IMR-90 (cell line): ENCODE results near the gene ARMS2. TPM values are rescaled to one million over a fixed set of nuclear protein-coding genes. Genes with fewer than 3 reads are reported as not detected.

Experiments used
- ATAC-seq: fragments of 200-7000 bp; cut with Tn5 transposase; 2 replicates; pipeline ENCODE4 v1.9.1; 2020; ENCODE audit warnings: low read depth, mild to moderate bottlenecking, moderate library complexity
- BruUV-seq: library from RNA; stranded (reverse); fragments of 400-500 nt; replicated peaks from 2 replicates; lab custom pipeline; 2021; lab: Mats Ljungman, UMichigan
- CTCF ChIA-PET: fragments of 300-600 bp; formaldehyde crosslinking; extraction: SDS; loops from one replicate; lab custom pipeline; 2021; ENCODE audit warnings: antibody characterized with exemption; lab: Yijun Ruan, JAX
- POLR2A ChIA-PET: fragments of 300-600 bp; sonication (Branson Sonifier 250); formaldehyde crosslinking; loops from one replicate; lab custom pipeline; 2022; ENCODE audit warnings: antibody characterized with exemption; ENCODE audit not compliant: unreplicated experiment; lab: Charles Lee
- DNase-seq: peaks from one replicate; pipeline ENCODE4 v3.0.0; 2013
- H2AFZ ChIP-seq: replicated peaks from 2 replicates; pipeline ENCODE3; 2013; ENCODE audit warnings: low read length, mild to moderate bottlenecking; ENCODE audit not compliant: poor library complexity
- H2AK5ac ChIP-seq: 2 replicates; pipeline ENCODE4 v1.6.1; 2013; ENCODE audit warnings: low read depth, low read length, inconsistent platforms
- H2AK9ac ChIP-seq: replicated peaks from 2 replicates; pipeline ENCODE3; 2013; ENCODE audit warnings: mild to moderate bottlenecking, low read depth, low read length, moderate library complexity; ENCODE audit not compliant: poor library complexity
- H2BK120ac ChIP-seq: 2 replicates; pipeline ENCODE4 v1.6.1; 2013; ENCODE audit warnings: low read depth, low read length, inconsistent platforms
- H2BK15ac ChIP-seq: 3 replicates; pipeline ENCODE4 v1.6.1; 2013; ENCODE audit warnings: low read depth, low read length, inconsistent platforms
- H2BK20ac ChIP-seq: 2 replicates; pipeline ENCODE4 v1.6.1; 2013; ENCODE audit warnings: low read depth, mild to moderate bottlenecking, inconsistent platforms, low read length, moderate library complexity
- H2BK5ac ChIP-seq: 2 replicates; pipeline ENCODE4 v1.6.1; 2013; ENCODE audit warnings: mild to moderate bottlenecking, low read depth, low read length, inconsistent platforms; ENCODE audit not compliant: poor library complexity, severe bottlenecking
- H3K14ac ChIP-seq: replicated peaks from 2 replicates; pipeline ENCODE4 v1.6.1; 2013; ENCODE audit warnings: low read depth, low read length, inconsistent platforms
- H3K18ac ChIP-seq: 2 replicates; pipeline ENCODE4 v1.6.1; 2013; ENCODE audit warnings: low read depth, low read length, control low read depth
- H3K23ac ChIP-seq: 2 replicates; pipeline ENCODE4 v1.6.1; 2013; ENCODE audit warnings: low read depth, low read length, inconsistent platforms
- H3K27ac ChIP-seq: 2 replicates; pipeline ENCODE4 v1.5.1; 2013; ENCODE audit warnings: mild to moderate bottlenecking, control low read depth, low read length; ENCODE audit not compliant: insufficient read depth
- H3K27me3 ChIP-seq: 2 replicates; pipeline ENCODE4 v1.6.1; 2013; ENCODE audit warnings: low read length; ENCODE audit not compliant: control insufficient read depth, insufficient read depth
- H3K36me3 ChIP-seq: 2 replicates; pipeline ENCODE4 v1.6.1; 2013; ENCODE audit warnings: low read length, mixed read lengths; ENCODE audit not compliant: control insufficient read depth, insufficient read depth
- H3K4ac ChIP-seq: 2 replicates; pipeline ENCODE4 v1.6.1; 2013; ENCODE audit warnings: low read depth, low read length, inconsistent platforms
- H3K4me1 ChIP-seq: 2 replicates; pipeline ENCODE4 v1.6.1; 2013; ENCODE audit warnings: low read length, mixed read lengths; ENCODE audit not compliant: control insufficient read depth, insufficient read depth
- H3K4me2 ChIP-seq: 2 replicates; pipeline ENCODE4 v1.6.1; 2013; ENCODE audit warnings: low read depth, mild to moderate bottlenecking, control low read depth, low read length, moderate library complexity
- H3K4me3 ChIP-seq: 2 replicates; pipeline ENCODE4 v1.5.1; 2013; ENCODE audit warnings: low read depth, mild to moderate bottlenecking, control low read depth, low read length, moderate library complexity; ENCODE audit not compliant: insufficient read depth
- H3K56ac ChIP-seq: 2 replicates; pipeline ENCODE4 v1.6.1; 2013; ENCODE audit warnings: low read length, inconsistent platforms; ENCODE audit not compliant: insufficient read depth; ENCODE audit errors: extremely low read depth
- H3K79me1 ChIP-seq, 2 experiments: 2 replicates each; pipeline ENCODE4 v1.6.1; 2013; ENCODE audit warnings: low read length in 2 of 2, inconsistent platforms in 1 of 2, low read depth in 1 of 2
- H3K9ac ChIP-seq: 2 replicates; pipeline ENCODE4 v1.6.1; 2013; ENCODE audit warnings: low read depth, low read length, control low read depth
- H3K9me1 ChIP-seq: 2 replicates; pipeline ENCODE4 v1.6.1; 2013; ENCODE audit warnings: low read length, inconsistent platforms; ENCODE audit not compliant: insufficient read depth
- H3K9me3 ChIP-seq: 2 replicates; pipeline ENCODE4 v1.6.1; 2013; ENCODE audit warnings: low read length; ENCODE audit not compliant: control insufficient read depth, insufficient read depth
- H4K20me1 ChIP-seq: 2 replicates; pipeline ENCODE4 v1.6.1; 2013; ENCODE audit warnings: low read length, inconsistent platforms; ENCODE audit not compliant: insufficient read depth
- H4K5ac ChIP-seq: 2 replicates; pipeline ENCODE4 v1.6.1; 2013; ENCODE audit warnings: mild to moderate bottlenecking, low read depth, low read length, control low read depth
- H4K8ac ChIP-seq, 2 experiments: 2 replicates each; pipeline ENCODE4 v1.6.1; 2013; ENCODE audit warnings: low read depth in 2 of 2, low read length in 2 of 2, control low read depth in 1 of 2, inconsistent platforms in 1 of 2
- H4K91ac ChIP-seq: 2 replicates; pipeline ENCODE4 v1.6.1; 2013; ENCODE audit warnings: low read depth, low read length, inconsistent platforms; ENCODE audit not compliant: insufficient read depth
- BHLHE40 ChIP-seq: fragments of 150-350 bp; IDR thresholded peaks from 2 replicates; pipeline ENCODE4 v1.6.1; 2016; ENCODE audit warnings: mild to moderate bottlenecking, low read depth, low read length
- CHD1 ChIP-seq: IDR thresholded peaks from 2 replicates; pipeline ENCODE4 v1.6.1; 2012; ENCODE audit warnings: low read depth, low read length, improper control_type of control experiment
- FOS ChIP-seq: fragments of 150-350 bp; IDR thresholded peaks from 2 replicates; pipeline ENCODE4 v1.6.1; 2016; ENCODE audit warnings: low read depth, low read length
- MAFK ChIP-seq: IDR thresholded peaks from 2 replicates; pipeline ENCODE4 v1.6.1; 2012; ENCODE audit warnings: low read depth, low read length, improper control_type of control experiment
- MXI1 ChIP-seq: IDR thresholded peaks from 2 replicates; pipeline ENCODE4 v1.6.1; 2012; ENCODE audit warnings: low read depth, mild to moderate bottlenecking, low read length, moderate library complexity, borderline replicate concordance
- RAD21 ChIP-seq: IDR thresholded peaks from 2 replicates; pipeline ENCODE4 v1.6.1; 2012; ENCODE audit warnings: low read length, improper control_type of control experiment
- WGBS, 2 experiments: methylation state at CpG; one replicate each; pipeline versions ENCODE4 v1.1.5 to v1.1.7; 2013; ENCODE audit warnings: missing lambda C conversion rate in 2 of 2; ENCODE audit not compliant: insufficient read length in 1 of 2; ENCODE audit errors: extremely low coverage in 2 of 2; 5-methylcytosine and 5-hydroxymethylcytosine counted together
- dilution Hi-C: fragments of 300-500 bp; cut with HindIII; formaldehyde crosslinking; loops from one replicate; pipeline ENCODE4 v1.14.3; 2018; ENCODE audit warnings: low sequenced_read_pairs; ENCODE audit not compliant: unreplicated experiment
- in situ Hi-C: fragments of 300-500 bp; cut with MboI; formaldehyde crosslinking; loops from 3 replicates; pipeline ENCODE4 v1.14.3; 2019; ENCODE audit warnings: low sequenced_read_pairs, inconsistent platforms, mixed read lengths
- intact Hi-C: fragments of 100-400 bp; cut with micrococcal nuclease; formaldehyde crosslinking; loops from 2 replicates; pipeline ENCODE4 v1.10.0; 2022
- polyA plus RNA-seq, 3 experiments: library from polyadenylated mRNA; depleted of rRNA; stranded (reverse); fragments of >200 nt; gene quantifications; 2 replicates each; pipeline ENCODE4 v1.2.3, GENCODE V29; 2012; ENCODE audit warnings: low replicate concordance in 1 of 3
- total RNA-seq: library from RNA; depleted of rRNA; stranded (reverse); fragments of >200 nt; gene quantifications from 2 replicates; pipeline ENCODE4 v1.2.3, GENCODE V29; 2012
- TF ChIP-seq, protein P1 (sequence below): fragments of 150-350 bp; IDR thresholded peaks from 2 replicates; pipeline ENCODE4 v1.6.1; 2017; ENCODE audit warnings: mild to moderate bottlenecking, antibody characterized with exemption, low read length, low read depth
- TF ChIP-seq, protein P2 (sequence below): fragments of 150-350 bp; IDR thresholded peaks from 2 replicates; pipeline ENCODE4 v1.6.1; 2016; ENCODE audit warnings: low read depth, mild to moderate bottlenecking, low read length, moderate library complexity, borderline replicate concordance

ARMS2 gene
- total and polyA plus RNA-seq, 2 of the 4 experiments (the other 2 are of a cell fraction): not detected

DNA sequence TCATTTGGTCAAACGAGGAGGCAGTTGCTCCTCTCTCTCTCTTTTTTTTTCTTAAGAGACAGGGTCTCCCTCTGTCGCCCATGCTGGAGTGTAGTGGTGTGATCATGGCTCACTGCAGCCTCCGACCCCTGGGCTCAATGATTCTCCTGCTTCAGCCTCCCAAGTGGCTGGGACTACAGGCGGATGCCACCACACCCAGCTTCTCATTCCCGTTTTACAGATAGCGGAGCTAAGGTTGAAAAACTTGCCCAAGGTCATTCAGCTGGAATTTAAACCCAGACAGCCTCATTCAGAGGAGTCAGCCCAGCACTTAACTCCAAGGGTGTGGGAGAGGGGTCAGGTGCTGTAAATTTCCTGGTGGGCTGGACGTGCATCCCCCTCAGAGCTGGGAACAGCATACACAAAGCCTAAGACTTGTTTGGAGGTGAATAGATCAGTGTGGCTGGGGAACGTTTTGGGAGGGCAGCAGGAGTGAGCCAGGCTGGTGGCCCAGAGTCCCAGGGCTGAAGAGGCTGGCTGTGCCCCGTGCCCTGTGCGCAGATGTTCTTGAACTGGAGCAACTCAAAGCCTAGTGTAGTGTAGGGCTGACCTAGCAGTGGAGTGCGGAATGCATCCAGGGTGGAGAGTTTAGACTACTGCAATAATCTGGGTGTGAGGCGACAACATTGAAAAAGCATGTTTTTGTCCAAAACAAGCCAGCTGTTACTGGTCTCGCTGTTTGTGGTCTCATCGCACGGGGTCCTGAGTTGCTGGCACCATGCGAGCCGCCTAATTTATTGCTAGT lies 9.2 kb downstream of the ARMS2 start (continued):
- TF ChIP-seq, protein P1, sequence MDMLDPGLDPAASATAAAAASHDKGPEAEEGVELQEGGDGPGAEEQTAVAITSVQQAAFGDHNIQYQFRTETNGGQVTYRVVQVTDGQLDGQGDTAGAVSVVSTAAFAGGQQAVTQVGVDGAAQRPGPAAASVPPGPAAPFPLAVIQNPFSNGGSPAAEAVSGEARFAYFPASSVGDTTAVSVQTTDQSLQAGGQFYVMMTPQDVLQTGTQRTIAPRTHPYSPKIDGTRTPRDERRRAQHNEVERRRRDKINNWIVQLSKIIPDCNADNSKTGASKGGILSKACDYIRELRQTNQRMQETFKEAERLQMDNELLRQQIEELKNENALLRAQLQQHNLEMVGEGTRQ: no peak

DNA sequence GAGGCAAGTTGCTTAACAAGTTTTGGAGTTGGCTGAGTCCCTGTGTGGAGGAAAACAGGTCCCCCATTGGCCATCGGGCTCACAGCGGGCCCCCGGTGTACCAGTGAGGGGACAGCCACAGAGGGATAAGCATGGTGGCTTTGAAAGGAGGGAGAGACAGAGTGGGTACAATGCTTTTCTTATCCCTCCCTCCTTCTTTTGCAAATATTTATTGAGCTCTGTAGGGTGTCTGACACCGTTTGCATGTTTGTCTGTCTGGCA lies 9.7 kb downstream of the ARMS2 start:
- intact Hi-C loops: loop anchor here (5.0 kb wide), 1 partner anchor 83 kb away; no protein-coding TSS in a partner anchor
- ChIA-PET CTCF (no interaction called here), POLR2A (no interaction called here)
- Histone ChIP-seq H3K9ac (no peak overlapping the region), H3K27ac (no peak overlapping the region), H3K9me3 (no peaks in the 10 kb centered on the region), H3K4me3 (no peak overlapping the region), H4K20me1 (peaks cover 16% of the 10 kb centered on the region), H3K56ac (no peak overlapping the region), H2AFZ (no peak overlapping the region), H4K8ac (no peak overlapping the region), H2BK120ac (no peak overlapping the region), H2AK5ac (no peak overlapping the region), H2BK15ac (no peak overlapping the region), H3K27me3 (no peaks in the 10 kb centered on the region), H2BK5ac (no peak overlapping the region), H3K4ac (no peak overlapping the region), H3K4me2 (no peak overlapping the region), H3K79me1 (peaks cover 9 to 30% of the 10 kb centered on the region in 2 experiments), H3K14ac (no peak overlapping the region), H3K23ac (no peak overlapping the region), H2AK9ac (no peak overlapping the region), H3K4me1 (peaks cover 19% of the 10 kb centered on the region), H3K9me1 (peaks cover 17% of the 10 kb centered on the region), H4K5ac (no peak overlapping the region), H2BK20ac (no peak overlapping the region), H3K36me3 (no peaks in the 10 kb centered on the region; the same call in 1 of the 2 replicates), H4K91ac (no peak overlapping the region), H3K18ac (no peak overlapping the region)
- TF ChIP-seq MXI1: no peak
- no peak for TF ChIP-seq FOS
- TF ChIP-seq CHD1: no peak
- no peak for TF ChIP-seq MAFK
- TF ChIP-seq RAD21: no peak
- no peak for TF ChIP-seq BHLHE40
- TF ChIP-seq, protein P2, sequence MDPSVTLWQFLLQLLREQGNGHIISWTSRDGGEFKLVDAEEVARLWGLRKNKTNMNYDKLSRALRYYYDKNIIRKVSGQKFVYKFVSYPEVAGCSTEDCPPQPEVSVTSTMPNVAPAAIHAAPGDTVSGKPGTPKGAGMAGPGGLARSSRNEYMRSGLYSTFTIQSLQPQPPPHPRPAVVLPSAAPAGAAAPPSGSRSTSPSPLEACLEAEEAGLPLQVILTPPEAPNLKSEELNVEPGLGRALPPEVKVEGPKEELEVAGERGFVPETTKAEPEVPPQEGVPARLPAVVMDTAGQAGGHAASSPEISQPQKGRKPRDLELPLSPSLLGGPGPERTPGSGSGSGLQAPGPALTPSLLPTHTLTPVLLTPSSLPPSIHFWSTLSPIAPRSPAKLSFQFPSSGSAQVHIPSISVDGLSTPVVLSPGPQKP: no peak
- no peak for DNase-seq
- in situ Hi-C loops: loop anchor here (10.0 kb wide), 1 partner anchor 339 kb away; no protein-coding TSS in a partner anchor
- no peak for ATAC-seq
- dilution Hi-C loops: no loop called here
- no CpG with 5 or more reads among the region's 4 CpGs for WGBS, 2 experiments
- BruUV-seq: no TSS peak
